ENCODE results near the gene NIN.
"Not testable (repeated sequence)": the region's sequence is repeated elsewhere in the genome, so short reads cannot be mapped to it uniquely, and the experiment has no call there.

The NIN gene

GRCh38 chr14:50819303-50819702 is 11.7 kb downstream of the NIN start:
- not testable (repeated sequence) for DNase-seq

- DNase-seq = no peak
Observed at GRCh38 chr14:50816395-50817047, 14.4 kb downstream of the NIN start.

GRCh38 chr14:50815526-50815925 is 15.4 kb downstream of the NIN start:
- not testable (repeated sequence) for DNase-seq

GRCh38 chr14:50815058-50815457 is 15.9 kb downstream of the NIN start:
- not testable (repeated sequence) for DNase-seq

- no peak for DNase-seq
Observed at GRCh38 chr14:50814161-50814560, 16.8 kb downstream of the NIN start.

- no peak for DNase-seq
Observed at GRCh38 chr14:50813544-50813863, 17.5 kb downstream of the NIN start.

- DNase-seq = no peak
Observed at GRCh38 chr14:50812856-50813543, 18.0 kb downstream of the NIN start.

GRCh38 chr14:50812180-50812579 is 18.8 kb downstream of the NIN start:
- DNase-seq = no peak

GRCh38 chr14:50808053-50808452 is 22.9 kb downstream of the NIN start:
- DNase-seq = no peak

- DNase-seq = no peak
Observed at GRCh38 chr14:50806241-50806933, 24.6 kb downstream of the NIN start.

GRCh38 chr14:50805396-50805795 is 25.6 kb downstream of the NIN start:
- no peak for DNase-seq

GRCh38 chr14:50804181-50804721 is 26.7 kb downstream of the NIN start:
- no peak for DNase-seq

- DNase-seq = no peak
Observed at GRCh38 chr14:50801706-50802105, 29.3 kb downstream of the NIN start.

- no peak for DNase-seq
Observed at GRCh38 chr14:50800032-50800431, 30.9 kb downstream of the NIN start.

- no peak for DNase-seq
Observed at GRCh38 chr14:50798048-50798421, 32.9 kb downstream of the NIN start.

GRCh38 chr14:50797250-50798047 is 33.5 kb downstream of the NIN start:
- DNase-seq = no peak

GRCh38 chr14:50796390-50796789 is 34.6 kb downstream of the NIN start:
- no peak for DNase-seq

GRCh38 chr14:50795909-50796308 is 35.1 kb downstream of the NIN start:
- no peak for DNase-seq

GRCh38 chr14:50795142-50795541 is 35.8 kb downstream of the NIN start:
- DNase-seq = no peak

- no peak for DNase-seq
Observed at GRCh38 chr14:50794068-50794645, 36.8 kb downstream of the NIN start.

GRCh38 chr14:50792634-50793068 is 38.3 kb downstream of the NIN start:
- DNase-seq = no peak

- no peak for DNase-seq
Observed at GRCh38 chr14:50792051-50792477, 38.9 kb downstream of the NIN start.

- DNase-seq = no peak
Observed at GRCh38 chr14:50791201-50791600, 39.8 kb downstream of the NIN start.
